Activated CD4-positive, alpha-beta T cell treated with anti-CD3 and anti-CD28 coated beads for 48 hours (primary cell): Measurements from ENCODE around the gene CELA2A.
"Not testable (repeated sequence)": the region's sequence is repeated elsewhere in the genome, so short reads cannot be mapped to it uniquely, and the experiment has no call there.

Experiments used
- DNase-seq: peaks from one replicate; pipeline ENCODE4 v3.0.0-alpha.2; 2020

CELA2A gene

DNA sequence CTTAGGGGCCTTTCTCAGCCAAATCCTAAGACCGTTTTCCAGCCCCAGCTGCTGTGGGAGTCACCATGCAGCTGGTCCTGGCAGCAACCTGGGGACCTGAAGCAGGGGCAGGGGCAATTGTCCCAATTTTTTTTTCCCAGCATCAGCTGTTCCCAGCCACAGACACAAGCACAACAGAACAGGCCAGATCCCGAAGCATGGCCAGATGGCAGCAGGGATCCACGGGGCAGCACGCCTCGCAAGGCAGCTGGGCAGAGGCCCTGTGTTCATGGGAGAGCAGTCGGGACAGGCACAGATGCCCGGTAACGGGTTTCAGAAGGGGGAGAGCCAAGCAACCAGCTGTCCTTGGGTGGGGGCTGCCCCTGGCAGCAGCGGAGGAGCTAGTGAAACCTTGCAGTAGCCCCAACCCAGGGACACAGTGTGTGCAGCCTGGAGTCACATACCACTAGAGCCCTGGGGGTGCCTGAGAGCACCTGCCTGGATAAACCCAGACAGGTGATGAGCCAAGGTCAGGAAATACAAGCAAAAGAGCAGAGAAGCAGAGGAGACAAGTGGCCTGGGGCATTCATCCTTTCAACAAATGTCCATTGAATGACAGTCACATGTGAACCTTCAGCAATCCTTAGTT is 13.4 kb downstream of the CELA2A start:
- not testable (repeated sequence) for DNase-seq

DNA sequence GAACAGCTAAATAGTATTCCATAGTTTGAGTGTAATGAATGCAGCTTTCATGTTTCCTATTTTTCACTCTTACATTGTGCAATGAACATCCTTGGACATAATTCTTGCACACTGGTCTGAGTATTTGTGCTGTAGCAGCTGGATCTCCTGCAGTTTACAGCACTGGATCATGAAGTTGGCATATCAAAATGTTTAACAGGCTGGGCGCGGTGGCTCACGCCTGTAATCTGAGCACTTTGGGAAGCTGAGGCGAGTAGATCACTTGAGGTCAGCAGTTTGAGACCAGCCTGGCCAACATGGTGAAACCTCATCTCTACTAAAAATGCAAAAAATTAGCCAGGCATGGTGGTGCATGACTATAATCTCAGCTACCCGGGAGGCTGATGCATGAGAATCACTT is 14.5 kb downstream of the CELA2A start:
- DNase-seq: not testable (repeated sequence)

DNA sequence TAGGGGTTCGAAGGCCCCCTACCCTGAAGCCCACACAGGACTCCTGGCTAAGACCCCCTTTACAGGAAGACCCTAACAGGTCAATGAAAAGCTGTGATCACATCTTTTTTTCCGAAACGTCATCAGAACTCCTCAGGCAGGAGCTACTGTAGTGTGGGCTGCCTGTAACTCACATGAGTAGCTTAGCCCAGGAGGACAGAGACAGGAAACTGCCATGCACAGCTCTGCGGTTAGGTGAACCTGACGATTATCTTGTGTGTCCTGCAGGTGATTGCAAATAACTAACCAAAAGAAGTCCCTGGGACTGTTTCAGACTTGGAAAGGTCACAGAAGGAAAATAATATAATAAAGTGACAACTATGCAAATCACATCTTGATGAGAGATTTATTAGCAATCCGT is 15.2 kb downstream of the CELA2A start:
- not testable (repeated sequence) for DNase-seq

DNA sequence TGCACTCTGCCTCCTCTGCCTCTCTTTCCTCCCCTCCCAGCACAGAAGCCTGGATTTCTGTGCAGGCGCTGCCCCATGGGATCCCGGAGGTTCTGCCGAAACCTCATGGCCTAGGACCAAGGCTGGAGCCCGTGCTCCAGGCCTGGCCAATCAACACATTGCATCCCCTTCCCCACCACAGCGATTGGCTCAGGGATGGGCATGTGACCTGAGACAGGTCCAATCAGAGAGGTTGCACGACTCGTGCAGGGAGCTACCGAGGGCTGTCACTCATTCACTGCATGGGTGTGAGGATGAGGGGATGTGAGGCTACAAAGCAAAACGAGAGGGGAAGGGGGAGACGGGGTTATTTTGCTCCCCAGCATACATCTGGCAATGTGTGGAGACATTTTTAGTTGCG is 16.1 kb downstream of the CELA2A start:
- no peak for DNase-seq

DNA sequence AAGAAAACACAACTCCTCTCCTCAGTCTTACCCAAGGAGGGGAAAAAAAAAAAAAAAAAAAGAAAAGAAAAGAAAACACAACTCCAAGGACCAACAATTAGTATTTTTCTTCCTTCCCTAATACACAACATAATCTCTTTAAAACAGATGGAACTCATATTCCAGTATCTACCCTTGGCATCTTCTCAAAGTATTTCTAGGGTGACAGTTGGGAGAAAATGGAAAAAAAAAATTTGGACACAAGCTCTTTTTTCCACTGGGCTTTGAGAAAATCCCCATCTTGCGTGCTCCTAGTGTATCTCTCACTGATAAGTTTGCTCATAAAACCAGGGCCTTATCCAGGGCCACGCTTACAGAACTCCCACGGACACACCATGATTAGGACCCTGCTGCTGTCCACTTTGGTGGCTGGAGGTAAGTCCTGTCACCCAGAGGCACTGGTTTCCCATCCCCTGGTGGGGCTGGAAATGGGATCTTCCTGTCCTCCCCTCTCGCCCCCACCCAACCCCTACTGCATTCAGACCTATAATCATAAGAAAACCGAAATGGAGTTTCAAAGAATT is 19.3 kb downstream of the CELA2A start, which contains the start of gene CELA2B:
Gene CELA2B (plus strand): TSS at position 353 of the 563 bp plus-strand sequence. CDS start 22 bp downstream, at position 375.
- no peak for DNase-seq

DNA sequence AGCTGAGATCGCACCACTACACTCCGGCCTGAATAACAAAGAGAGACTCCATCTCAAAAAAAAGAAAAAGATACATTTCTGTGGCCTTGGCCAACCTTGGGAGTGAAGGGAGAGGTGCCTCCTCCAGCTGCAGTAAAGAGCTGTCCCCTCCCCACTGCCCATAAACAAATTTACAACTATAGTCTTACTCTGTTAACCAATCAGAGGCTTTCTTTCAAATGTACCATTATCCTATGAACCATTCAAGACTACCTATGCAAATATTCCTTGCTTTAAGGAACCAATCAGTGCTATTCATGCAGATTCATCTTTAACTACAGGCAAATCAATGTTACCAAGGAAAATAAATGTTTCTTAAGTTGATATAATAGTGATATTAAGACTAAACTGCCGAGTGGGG is 20.4 kb downstream of the CELA2A start:
- no peak for DNase-seq

DNA sequence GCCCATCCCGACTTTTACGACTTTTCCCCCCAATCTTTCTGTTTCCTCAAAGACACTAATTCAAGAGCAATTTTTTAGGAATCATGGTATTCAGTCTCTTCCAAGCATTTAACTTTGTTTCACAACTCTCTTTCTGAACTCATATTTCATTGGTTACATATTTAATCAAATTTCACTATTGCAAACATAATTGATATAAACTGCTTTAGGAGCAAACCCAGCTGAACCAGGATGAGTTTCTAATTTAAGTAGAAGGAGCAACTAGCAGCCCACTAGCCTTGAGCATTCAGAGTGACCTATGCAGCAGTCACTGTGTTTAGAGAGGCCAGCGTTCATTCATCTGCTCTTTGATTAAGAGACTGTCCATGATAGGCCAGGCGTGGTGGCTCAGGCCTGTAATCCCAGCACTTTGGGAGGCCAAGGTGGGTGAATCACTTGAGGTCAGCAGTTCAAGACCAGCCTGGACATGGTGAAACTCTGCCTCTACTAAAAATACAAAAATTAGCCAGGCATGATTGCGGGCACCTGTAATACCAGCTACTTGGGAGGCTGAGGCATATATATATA is 21.2 kb downstream of the CELA2A start:
- no peak for DNase-seq

DNA sequence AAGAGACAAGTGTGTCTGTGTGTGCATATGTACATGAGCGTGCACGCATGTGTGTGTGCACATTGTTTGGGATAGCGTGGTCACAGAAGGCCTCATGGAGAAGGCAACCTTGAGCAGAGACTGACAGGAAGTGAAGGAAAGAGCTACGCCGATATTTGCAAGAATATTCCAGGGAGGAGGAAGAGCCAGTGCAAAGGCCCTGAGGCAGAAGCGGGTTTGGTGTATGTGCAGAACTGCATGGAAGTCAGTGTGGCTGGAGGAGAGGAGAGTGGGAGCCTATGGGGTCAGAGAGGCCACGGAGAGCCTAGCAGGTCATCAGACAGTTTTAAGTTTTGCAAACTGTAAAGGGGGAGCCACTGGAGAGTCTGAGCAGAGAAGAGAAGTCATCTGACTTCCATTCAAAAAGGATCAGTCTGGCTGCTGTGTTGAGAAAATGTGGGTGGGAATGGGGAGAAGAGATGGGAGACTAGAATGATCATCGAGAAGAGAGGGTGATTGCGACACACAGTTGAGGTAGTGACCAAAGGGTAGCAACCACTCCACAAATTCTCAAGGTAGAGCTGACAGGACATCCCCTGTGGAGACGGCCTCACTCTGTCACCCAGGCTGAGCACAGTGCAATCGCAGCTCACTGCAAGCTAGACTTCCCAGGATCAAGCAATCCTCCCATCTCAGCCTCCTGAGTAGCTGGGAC is 23.3 kb downstream of the CELA2A start:
- DNase-seq: no peak

DNA sequence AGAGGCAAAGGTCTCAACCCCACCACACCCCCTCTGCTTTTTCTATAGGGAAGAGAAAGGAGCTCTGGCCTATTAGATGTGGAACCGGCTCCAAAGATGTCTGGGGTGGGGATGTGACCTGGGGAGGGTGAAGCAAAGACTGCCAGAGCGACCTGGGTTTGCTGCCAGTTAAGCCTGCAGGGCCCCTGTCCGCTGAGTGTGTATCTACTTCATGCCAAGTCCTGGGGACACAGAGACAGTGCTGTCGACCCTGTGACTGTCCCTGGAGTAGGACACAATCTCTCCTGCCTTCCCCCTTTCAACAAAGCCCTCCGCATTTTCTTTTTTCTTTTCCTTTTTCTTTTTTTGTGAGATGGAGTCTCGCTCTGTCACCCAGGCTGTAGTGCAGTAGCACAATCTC is 25.9 kb downstream of the CELA2A start:
- DNase-seq: not testable (repeated sequence)

DNA sequence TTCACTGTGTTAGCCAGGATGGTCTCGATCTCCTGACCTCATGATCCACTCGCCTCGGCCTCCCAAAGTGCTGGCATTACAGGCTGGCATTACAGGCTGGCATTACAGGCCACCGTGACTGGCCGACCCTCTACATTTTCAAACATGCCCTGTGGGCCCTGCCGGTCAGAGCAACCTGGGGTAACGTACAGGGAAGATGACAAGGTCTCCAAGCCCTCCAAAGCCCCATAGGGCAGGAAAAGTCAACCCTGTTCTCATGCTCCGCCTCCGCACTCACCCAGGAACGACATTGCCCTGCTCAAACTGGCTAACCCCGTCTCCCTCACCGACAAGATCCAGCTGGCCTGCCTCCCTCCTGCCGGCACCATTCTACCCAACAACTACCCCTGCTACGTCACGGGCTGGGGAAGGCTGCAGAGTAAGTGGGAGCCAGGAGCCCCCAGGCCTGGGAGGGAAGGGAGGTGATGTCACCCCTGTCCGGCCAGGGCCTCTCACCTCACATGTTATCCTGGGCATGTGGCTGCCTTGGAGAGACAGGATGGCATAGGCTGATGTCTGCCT is 26.5 kb downstream of the CELA2A start:
- DNase-seq: not testable (repeated sequence)

DNA sequence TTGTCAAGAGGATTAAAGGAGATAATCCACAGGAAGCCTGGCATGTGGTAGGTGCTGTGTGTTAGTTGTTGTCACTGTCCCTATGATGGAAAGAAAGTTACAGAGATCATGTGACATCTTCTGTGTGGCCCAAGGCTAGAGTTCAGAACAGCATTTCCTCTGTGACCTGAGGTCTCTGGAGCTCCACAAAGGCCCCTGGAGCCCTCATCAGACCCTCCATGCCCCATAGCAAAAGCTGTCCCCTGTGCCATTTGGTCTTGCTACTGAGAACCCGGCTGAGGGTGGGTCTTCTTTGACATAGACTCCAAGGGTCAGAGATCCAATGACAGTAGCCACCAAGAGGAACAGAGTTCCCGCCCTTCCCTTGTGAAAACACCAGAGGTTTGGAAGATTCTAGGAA is 27.4 kb downstream of the CELA2A start:
- DNase-seq: no peak

DNA sequence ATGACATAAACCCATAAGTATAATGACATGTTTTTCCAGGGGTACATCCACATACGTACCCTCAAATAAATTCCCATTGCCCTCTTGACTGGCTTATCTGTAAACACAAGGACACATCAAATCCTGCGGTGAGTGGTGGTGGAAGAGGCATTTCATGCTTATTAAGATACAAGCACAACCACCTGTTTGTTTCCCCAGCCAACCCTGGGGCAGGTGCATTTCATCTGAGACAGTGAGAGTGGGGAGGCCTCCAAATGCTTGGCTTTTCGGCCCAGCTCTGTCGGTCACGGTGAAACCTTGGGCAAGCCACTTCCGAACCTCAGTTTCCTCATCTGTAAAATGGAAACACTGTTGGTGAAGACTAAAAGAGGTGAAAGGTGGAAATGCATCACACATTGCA is 27.9 kb downstream of the CELA2A start:
- DNase-seq: not testable (repeated sequence)

DNA sequence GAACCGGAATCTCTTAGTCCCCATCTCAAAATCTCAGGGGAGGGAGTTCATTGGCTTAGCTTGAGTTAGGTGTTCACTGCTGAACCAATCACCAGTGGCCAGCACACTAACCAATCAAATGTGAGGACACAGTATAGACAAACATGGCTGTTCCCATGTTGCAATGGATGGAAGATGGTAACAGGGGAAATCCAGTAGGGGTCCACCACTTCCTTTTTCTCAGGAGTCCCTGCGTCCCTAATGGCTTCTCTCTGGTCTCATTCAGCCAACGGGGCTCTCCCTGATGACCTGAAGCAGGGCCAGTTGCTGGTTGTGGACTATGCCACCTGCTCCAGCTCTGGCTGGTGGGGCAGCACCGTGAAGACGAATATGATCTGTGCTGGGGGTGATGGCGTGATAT is 29.1 kb downstream of the CELA2A start:
- no peak for DNase-seq

DNA sequence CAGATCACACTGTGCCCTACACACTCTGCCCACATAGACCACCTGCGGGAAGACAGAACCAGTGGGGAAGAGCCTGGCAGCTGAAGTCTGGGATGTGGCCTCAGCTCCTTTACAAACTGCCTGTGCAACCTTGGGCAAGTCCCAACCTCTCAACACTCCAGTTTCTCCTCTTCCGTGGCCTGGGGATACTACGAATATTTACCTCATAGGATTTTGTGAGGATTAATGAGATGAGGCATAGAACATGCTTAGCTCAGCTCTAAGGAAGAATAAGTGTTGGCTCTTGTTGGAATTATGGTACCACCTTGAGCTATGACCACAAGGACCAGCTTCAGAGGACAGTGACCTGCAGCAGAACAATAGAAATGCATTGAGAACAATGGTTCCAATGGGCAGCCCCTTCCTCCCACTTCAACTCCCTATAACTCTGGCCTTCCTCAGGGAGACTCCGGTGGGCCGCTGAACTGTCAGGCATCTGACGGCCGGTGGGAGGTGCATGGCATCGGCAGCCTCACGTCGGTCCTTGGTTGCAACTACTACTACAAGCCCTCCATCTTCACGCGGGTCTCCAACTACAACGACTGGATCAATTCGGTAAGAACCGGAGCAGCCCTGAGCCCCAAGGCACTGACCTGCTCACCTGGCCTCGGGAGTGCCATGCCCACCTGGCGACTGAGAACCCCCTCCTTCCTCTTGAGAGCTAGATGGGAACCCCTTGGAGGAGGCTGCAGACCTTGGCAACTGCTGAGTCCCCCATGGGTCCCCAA is 30.5 kb downstream of the CELA2A start:
- not testable (repeated sequence) for DNase-seq

DNA sequence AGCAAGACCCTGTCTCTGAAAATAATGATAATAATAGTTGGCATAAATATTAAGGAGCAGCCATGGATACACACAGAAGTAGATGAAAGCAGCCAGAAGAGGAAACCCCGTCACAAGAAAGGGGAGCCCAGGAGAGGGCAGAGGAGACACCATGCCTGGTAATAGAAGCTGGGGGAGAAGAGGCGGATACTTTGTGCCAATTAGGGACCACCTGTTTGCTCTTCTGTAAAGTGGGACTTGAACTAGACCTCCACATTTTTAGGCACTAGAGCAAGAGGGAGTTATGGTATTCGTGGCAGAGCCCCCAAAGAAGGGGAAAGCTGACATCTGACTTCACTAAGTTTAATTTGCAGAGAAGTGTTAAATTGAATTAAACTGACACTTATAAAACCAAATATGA is 31.8 kb downstream of the CELA2A start:
- no peak for DNase-seq

DNA sequence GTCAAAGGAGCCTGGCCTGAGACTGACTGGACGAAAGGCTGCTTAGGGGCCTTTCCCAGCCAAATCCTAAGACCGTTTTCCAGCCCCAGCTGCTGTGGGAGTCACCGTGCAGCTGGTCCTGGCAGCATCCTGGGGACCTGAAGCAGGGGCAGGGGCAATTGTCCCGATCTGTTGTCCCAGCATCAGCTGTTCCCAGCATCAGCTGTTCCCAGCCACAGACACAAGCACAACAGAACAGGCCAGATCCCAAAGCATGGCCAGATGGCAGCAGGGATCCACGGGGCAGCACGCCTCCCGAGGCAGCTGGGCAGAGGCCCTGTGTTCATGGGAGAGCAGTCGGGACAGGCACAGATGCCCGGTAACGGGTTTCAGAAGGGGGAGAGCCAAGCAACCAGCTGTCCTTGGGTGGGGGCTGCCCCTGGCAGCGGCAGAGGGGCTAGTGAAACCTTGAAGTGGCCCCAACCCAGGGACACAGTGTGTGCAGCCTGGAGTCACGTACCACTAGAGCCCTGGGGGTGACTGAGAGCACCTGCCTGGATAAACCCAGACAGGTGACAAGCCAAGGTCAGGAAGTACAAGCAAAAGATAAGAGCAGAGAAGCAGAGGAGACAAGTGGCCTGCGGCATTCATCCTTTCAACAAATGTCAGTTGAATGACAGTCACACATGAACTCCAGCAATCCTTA is 32.7 kb downstream of the CELA2A start:
- DNase-seq: no peak

DNA sequence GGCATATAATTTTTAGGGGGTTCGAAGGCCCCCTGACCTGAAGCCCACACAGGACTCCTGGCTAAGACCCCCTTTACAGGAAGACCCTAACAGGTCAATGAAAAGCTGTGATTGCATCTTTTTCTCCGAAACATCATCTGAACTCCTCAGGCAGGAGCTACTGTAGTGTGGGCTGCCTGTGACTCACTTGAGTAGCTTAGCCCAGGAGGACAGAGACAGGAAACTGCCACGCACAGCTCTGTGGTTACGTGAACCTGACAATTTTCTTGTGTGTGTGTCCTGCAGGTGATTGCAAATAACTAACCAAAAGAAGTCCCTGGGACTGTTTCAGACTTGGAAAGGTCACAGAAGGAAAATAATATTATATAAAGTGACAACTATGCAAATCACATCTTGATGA is 34.5 kb downstream of the CELA2A start:
- DNase-seq: peak; percentile 10

DNA sequence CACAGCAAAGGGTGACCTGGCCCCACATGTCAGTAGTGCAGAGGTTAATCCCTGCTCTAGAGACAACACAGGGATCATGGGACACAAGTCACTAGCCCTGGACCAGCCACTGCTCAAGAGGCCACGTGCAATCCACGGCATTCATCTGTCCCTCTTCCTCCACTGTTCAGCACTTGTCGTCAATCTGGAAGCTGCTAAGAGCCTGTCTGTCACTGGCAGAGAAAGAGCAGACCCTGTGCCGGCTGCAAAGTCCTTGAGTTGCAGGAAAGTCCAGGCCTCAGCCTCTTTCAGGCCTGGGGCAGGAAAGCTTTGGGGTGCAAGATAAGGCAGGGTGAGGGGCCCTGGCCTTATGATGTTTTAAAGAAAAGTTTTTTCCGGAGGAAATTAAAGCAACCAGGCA is 36.1 kb downstream of the CELA2A start:
- no peak for DNase-seq

DNA sequence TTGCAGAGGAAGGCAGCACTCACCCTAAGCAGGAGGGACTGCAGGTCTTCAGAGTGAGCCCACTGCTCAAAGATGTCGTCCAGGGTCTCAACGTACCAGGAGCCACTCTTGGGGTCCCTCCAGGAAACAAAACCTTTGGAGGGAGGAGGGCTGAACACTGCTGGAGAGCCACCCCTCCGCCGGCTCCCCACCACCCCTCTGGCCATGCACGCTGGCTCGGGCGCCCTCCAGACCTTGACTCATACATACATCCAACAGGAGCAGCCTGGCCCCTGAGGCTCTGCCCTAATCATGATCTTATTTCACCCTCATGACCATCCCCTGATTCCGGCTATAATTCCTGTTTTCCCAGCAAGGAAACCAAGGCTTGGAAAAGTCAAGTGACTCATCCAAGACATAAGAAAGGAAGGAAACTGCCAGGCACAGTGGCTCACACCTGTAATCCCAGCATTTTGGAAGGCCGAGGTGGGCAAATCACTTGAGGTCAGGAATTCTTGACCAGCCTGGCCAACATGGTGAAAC is 37.4 kb downstream of the CELA2A start:
- no peak for DNase-seq

DNA sequence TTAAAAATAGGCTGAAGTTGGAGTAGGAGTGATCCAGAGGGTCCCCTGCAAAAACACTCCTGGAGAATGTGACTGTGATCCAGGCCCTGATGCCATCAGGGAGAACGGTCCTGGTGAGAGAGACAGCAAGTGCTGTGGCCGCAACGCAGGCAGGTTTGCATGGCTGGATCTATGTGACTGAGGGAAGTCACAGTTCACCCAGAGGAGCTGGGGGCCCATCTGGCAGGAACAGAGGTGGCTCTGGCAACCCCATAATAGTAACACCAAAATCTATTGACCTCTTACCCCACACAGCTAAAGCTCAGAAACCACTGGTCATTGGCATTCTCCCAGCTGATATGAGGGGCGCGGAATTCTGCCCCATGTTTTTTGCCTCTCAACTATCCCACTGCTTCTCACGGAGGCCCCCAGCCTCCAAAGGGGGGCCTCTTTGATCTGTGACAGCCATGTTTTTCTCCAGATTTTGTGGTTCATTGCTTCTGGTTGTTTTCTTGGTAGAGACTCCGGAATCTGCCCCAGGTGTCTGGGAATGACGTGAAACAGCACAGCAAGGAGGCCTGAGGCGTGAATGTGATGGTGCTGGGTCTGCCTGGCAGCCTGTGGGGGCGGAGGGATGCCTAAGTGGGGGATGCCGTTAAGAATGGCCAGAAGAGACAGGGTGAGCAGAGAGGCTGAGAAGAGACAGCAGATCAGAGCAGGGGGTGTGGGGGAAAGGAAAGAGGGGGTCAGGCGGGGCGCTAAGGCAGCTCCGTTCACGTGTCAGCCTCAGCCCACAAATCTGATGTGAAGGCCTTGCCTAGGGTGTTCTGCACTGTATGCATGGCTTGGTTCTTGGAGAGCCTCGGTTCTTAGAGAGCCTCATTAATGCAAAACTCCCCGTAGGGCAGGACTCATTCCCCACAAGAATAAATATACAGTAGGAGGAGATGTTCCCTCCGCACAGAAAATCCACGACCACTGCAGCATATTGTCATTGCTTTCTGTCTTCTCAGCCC is 43.9 kb downstream of the CELA2A start:
- DNase-seq: no peak
